Keratinocyte (primary cell): ENCODE results near the gene PDZRN4. TPM values are rescaled to one million over a fixed set of nuclear protein-coding genes. Genes with fewer than 3 reads are reported as not detected.
"Not testable (repeated sequence)": the region's sequence is repeated elsewhere in the genome, so short reads cannot be mapped to it uniquely, and the experiment has no call there.

ENCODE experiments used
- DNase-seq: peaks from one replicate; pipeline ENCODE4 v3.0.0-alpha.2; 2011; ENCODE audit warnings: low read depth, missing footprints, low spot score
- FAIRE-seq: peaks from 2 replicates; lab custom pipeline; 2011; peaks lifted over from hg19 to GRCh38; lab: Jason Lieb, UNC
- H2AFZ ChIP-seq: 2 replicates; pipeline ENCODE4 v1.6.0; 2012; ENCODE audit warnings: low read length, control low read depth, inconsistent platforms; ENCODE audit not compliant: control insufficient read depth
- H3K27ac ChIP-seq: 2 replicates; pipeline ENCODE4 v1.5.1; 2011; ENCODE audit warnings: low read length; ENCODE audit not compliant: control insufficient read depth, insufficient read depth
- H3K27me3 ChIP-seq: 3 replicates; pipeline ENCODE4 v1.6.0; 2011; ENCODE audit warnings: low read length; ENCODE audit not compliant: control insufficient read depth, insufficient read depth; ENCODE audit errors: extremely low read depth
- H3K36me3 ChIP-seq, 2 experiments: 2 replicates in 1 of 2; 3 replicates in 1 of 2; pipeline ENCODE4 v1.5.1; 2011; ENCODE audit warnings: low read length in 2 of 2, mild to moderate bottlenecking in 1 of 2; ENCODE audit not compliant: control insufficient read depth in 2 of 2, insufficient read depth in 2 of 2; ENCODE audit errors: extremely low read depth in 1 of 2
- H3K4me1 ChIP-seq: 3 replicates; pipeline ENCODE4 v1.5.1; 2011; ENCODE audit warnings: low read length; ENCODE audit not compliant: control insufficient read depth, insufficient read depth; ENCODE audit errors: extremely low read depth
- H3K4me2 ChIP-seq: 3 replicates; pipeline ENCODE4 v1.6.0; 2011; ENCODE audit warnings: low read depth, low read length; ENCODE audit not compliant: control insufficient read depth, insufficient read depth; ENCODE audit errors: extremely low read depth
- H3K4me3 ChIP-seq, 3 experiments: fragments of 200-600 bp in 1 of 3; sonication (generic) in 1 of 3; 2 replicates in 2 of 3; 3 replicates in 1 of 3; pipeline ENCODE4 v1.5.1; 2011 to 2016; ENCODE audit warnings: low read length in 3 of 3, mild to moderate bottlenecking in 3 of 3, control low read depth in 2 of 3, inconsistent platforms in 1 of 3, low read depth in 1 of 3, mixed read lengths in 1 of 3, mixed run types in 1 of 3, moderate library complexity in 1 of 3; ENCODE audit not compliant: control insufficient read depth in 2 of 3, insufficient read depth in 2 of 3; ENCODE audit errors: extremely low read depth in 1 of 3
- H3K79me2 ChIP-seq: 2 replicates; pipeline ENCODE4 v1.6.0; 2012; ENCODE audit warnings: low read length; ENCODE audit not compliant: control insufficient read depth, insufficient read depth
- H3K9ac ChIP-seq: 3 replicates; pipeline ENCODE4 v1.6.0; 2011; ENCODE audit warnings: low read length; ENCODE audit not compliant: control insufficient read depth, insufficient read depth; ENCODE audit errors: extremely low read depth
- H3K9me1 ChIP-seq: 3 replicates; pipeline ENCODE4 v1.6.0; 2011; ENCODE audit warnings: low read length; ENCODE audit not compliant: control insufficient read depth, insufficient read depth; ENCODE audit errors: extremely low read depth
- H3K9me3 ChIP-seq: 2 replicates; pipeline ENCODE4 v1.5.1; 2012; ENCODE audit warnings: low read depth, low read length; ENCODE audit not compliant: control insufficient read depth
- H4K20me1 ChIP-seq: 3 replicates; pipeline ENCODE4 v1.6.0; 2011; ENCODE audit warnings: low read length; ENCODE audit not compliant: control insufficient read depth, insufficient read depth; ENCODE audit errors: extremely low read depth
- CTCF ChIP-seq, 3 experiments: IDR thresholded peaks in 1 of 3; conservative IDR thresholded peaks in 1 of 3; optimal IDR thresholded peaks in 1 of 3; 2 replicates in 2 of 3; 3 replicates in 1 of 3; pipeline versions ENCODE3 to v1.5.1; 2011; ENCODE audit warnings: low read length in 3 of 3, mild to moderate bottlenecking in 3 of 3, moderate library complexity in 2 of 3, control low read depth in 1 of 3, inconsistent platforms in 1 of 3; ENCODE audit not compliant: insufficient read depth in 2 of 3; ENCODE audit errors: extremely low read depth in 1 of 3
- EZH2 ChIP-seq: IDR thresholded peaks from one replicate; pipeline ENCODE4 v1.6.1; 2012; ENCODE audit warnings: inconsistent platforms, mild to moderate bottlenecking, low read length, moderate library complexity
- dilution Hi-C: fragments of 300-500 bp; cut with MboI; formaldehyde crosslinking; loops from one replicate; pipeline ENCODE4 v1.7.0; 2020; ENCODE audit warnings: low sequenced_read_pairs; ENCODE audit not compliant: extremely low pct_ligation_motif_present
- polyA plus RNA-seq, 5 experiments: library from polyadenylated mRNA; depleted of rRNA in 3 of 5; stranded (reverse) in 3 of 5; stranded (forward) in 1 of 5; unstranded in 1 of 5; fragments of >200 nt; gene quantifications; 1 replicate in 1 of 5; 2 replicates in 3 of 5; 3 replicates in 1 of 5; pipeline versions ENCODE4 v1.2.1 to v1.2.3, GENCODE V29; 2011 to 2012; ENCODE audit warnings: missing spikeins in 2 of 5, low read depth in 1 of 5, low replicate concordance in 1 of 5

The PDZRN4 gene
- polyA plus RNA-seq, 1 donor (not counting 4 experiments of a cell fraction or from before 2014, with no cell fraction given), result not detected

GRCh38 chr12:41612892-41613557 is 424.9 kb downstream of the PDZRN4 start:
- FAIRE-seq (no peak), DNase-seq (no peak)
- dilution Hi-C loops, result no loop called here
- Histone ChIP-seq H4K20me1 (no peaks in the 10 kb centered on the region), H3K27me3 (no peaks in the 10 kb centered on the region), H2AFZ (no peak overlapping the region), H3K4me2 (no peak overlapping the region), H3K9ac (no peak overlapping the region), H3K79me2 (no peaks in the 10 kb centered on the region), H3K27ac (no peak overlapping the region), H3K4me3 (no peak overlapping the region), H3K9me3 (no peaks in the 10 kb centered on the region), H3K4me1 (no peaks in the 10 kb centered on the region), H3K9me1 (no peaks in the 10 kb centered on the region), H3K36me3 (no peaks in the 10 kb centered on the region)
- no peak for TF ChIP-seq EZH2
- no peak for TF ChIP-seq CTCF (optimal IDR thresholded peaks at IDR 0.05 in 1 of 3, IDR thresholded peaks at IDR 0.05 in 1 of 3, conservative IDR thresholded peaks at IDR 0.05 in 1 of 3; ENCODE audit: extremely low read depth in 1 of 3, insufficient read depth in 2 of 3, low read length in 3 of 3)

GRCh38 chr12:41615174-41615573 is 427.1 kb downstream of the PDZRN4 start:
- H3K36me3 ChIP-seq, FAIRE-seq, dilution Hi-C loops, H3K27ac ChIP-seq, H4K20me1 ChIP-seq, H3K27me3 ChIP-seq, H3K9me1 ChIP-seq, H3K4me1 ChIP-seq, H3K79me2 ChIP-seq, H2AFZ ChIP-seq, H3K9me3 ChIP-seq, H3K4me3 ChIP-seq, H3K9ac ChIP-seq, H3K4me2 ChIP-seq, DNase-seq: not testable (repeated sequence)

GRCh38 chr12:41619705-41620104 is 431.6 kb downstream of the PDZRN4 start:
- Histone ChIP-seq H3K36me3 (no peaks in the 10 kb centered on the region), H3K27me3 (no peaks in the 10 kb centered on the region), H3K4me2 (no peak overlapping the region), H3K4me3 (no peak overlapping the region), H3K27ac (no peak overlapping the region), H3K9ac (no peak overlapping the region), H3K4me1 (no peaks in the 10 kb centered on the region), H3K79me2 (no peaks in the 10 kb centered on the region), H2AFZ (no peak overlapping the region), H3K9me1 (no peaks in the 10 kb centered on the region), H4K20me1 (no peaks in the 10 kb centered on the region), H3K9me3 (no peaks in the 10 kb centered on the region)
- DNase-seq (no peak), FAIRE-seq (no peak)
- TF ChIP-seq CTCF (optimal IDR thresholded peaks at IDR 0.05 in 1 of 3, IDR thresholded peaks at IDR 0.05 in 1 of 3, conservative IDR thresholded peaks at IDR 0.05 in 1 of 3; ENCODE audit: extremely low read depth in 1 of 3, insufficient read depth in 2 of 3, low read length in 3 of 3), result no peak
- no peak for TF ChIP-seq EZH2
- dilution Hi-C loops, result no loop called here
